GM06990 (cell line): ENCODE measurements around the gene PDS5B.
"Not testable (repeated sequence)": the region's sequence is repeated elsewhere in the genome, so short reads cannot be mapped to it uniquely, and the experiment has no call there.

Source experiments
- DNase-seq: peaks from one replicate; pipeline ENCODE4 v3.0.0-alpha.2; 2011; ENCODE audit not compliant: insufficient read length; ENCODE audit errors: extremely low read depth
- H3K27me3 ChIP-seq: replicated peaks from 2 replicates; pipeline ENCODE4 v1.6.0; 2011; ENCODE audit warnings: low read length; ENCODE audit not compliant: control insufficient read depth, insufficient read depth
- H3K36me3 ChIP-seq: 2 replicates; pipeline ENCODE4 v1.5.1; 2011; ENCODE audit warnings: low read length; ENCODE audit not compliant: control insufficient read depth, insufficient read depth
- H3K4me3 ChIP-seq: replicated peaks from 2 replicates; pipeline ENCODE4 v1.5.1; 2011; ENCODE audit warnings: low read depth, mild to moderate bottlenecking, control low read depth, low read length
- TF ChIP-seq, protein P1 (sequence below): IDR thresholded peaks from 2 replicates; pipeline ENCODE4 v1.5.1; 2011; ENCODE audit warnings: low read length, control low read depth, mild to moderate bottlenecking, inconsistent platforms; ENCODE audit not compliant: insufficient read depth, poor library complexity, severe bottlenecking

The PDS5B gene

DNA sequence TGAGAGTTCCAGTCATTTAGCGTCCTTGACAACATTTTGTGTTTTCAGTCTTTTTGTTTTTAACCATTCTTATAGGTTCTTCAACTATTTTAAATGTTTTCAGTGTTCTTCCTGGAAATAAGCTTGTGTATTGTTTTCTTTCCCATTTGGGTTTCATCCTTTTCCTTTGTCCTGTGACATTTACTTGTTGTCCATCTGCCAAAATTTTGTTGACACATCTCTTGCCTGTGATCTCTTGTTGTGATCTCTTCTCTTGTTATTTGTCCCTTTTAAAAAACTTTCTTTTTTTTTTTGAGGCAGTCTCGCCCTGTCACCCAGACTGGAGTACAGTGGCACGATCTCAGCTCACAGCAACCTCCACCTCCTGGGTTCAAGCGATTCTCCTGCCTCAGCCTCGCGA is 96.5 kb downstream of the PDS5B start:
- DNase-seq, result no peak
- Histone ChIP-seq H3K36me3 (no peaks in the 10 kb centered on the region), H3K4me3 (no peak overlapping the region), H3K27me3 (no peaks in the 10 kb centered on the region)
- TF ChIP-seq, protein P1, sequence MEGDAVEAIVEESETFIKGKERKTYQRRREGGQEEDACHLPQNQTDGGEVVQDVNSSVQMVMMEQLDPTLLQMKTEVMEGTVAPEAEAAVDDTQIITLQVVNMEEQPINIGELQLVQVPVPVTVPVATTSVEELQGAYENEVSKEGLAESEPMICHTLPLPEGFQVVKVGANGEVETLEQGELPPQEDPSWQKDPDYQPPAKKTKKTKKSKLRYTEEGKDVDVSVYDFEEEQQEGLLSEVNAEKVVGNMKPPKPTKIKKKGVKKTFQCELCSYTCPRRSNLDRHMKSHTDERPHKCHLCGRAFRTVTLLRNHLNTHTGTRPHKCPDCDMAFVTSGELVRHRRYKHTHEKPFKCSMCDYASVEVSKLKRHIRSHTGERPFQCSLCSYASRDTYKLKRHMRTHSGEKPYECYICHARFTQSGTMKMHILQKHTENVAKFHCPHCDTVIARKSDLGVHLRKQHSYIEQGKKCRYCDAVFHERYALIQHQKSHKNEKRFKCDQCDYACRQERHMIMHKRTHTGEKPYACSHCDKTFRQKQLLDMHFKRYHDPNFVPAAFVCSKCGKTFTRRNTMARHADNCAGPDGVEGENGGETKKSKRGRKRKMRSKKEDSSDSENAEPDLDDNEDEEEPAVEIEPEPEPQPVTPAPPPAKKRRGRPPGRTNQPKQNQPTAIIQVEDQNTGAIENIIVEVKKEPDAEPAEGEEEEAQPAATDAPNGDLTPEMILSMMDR, result no peak

- DNase-seq, result no peak
- TF ChIP-seq, protein P1, result no peak
- no peaks in the 10 kb centered on the region; the same call in 1 of the 2 replicates for H3K36me3 ChIP-seq
- no peak overlapping the region for H3K4me3 ChIP-seq
- no peaks in the 10 kb centered on the region for H3K27me3 ChIP-seq
These were observed 101.0 kb downstream of the PDS5B start for GRCh38 chr13:32687275-32687674.

DNA sequence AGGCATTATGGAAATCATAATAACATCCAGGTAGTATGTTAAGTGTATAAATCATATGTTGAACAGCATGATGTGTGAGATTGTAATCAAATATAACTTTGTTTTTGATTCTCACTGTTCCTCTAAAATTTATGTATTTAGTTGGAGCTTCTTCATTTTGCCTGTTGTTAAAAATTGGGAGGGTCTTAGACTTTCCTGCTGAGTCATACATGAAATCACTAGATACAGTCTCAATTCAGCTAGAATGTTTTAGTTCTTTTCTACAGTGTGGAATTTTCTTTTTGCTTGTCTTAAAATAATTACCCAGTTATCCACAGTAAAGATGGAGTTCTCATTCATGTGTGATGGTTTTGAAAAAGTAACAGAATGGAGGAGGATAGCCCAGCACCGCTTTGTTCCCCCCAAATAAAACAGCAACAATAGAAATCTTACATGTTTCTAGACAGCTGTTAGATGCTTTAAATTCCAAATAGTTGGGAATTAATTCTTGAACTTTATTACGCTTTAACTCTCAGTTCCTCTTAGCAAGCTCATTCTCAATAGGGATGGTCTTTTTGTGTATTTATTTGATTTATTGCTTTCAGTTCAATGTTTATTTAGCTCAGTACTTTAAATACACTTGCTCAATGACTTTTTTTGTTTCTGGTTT is 109.5 kb downstream of the PDS5B start:
- Histone ChIP-seq H3K36me3 (no peaks in the 10 kb centered on the region), H3K4me3 (no peak overlapping the region), H3K27me3 (no peaks in the 10 kb centered on the region)
- no peak for DNase-seq
- TF ChIP-seq, protein P1, result no peak

DNA sequence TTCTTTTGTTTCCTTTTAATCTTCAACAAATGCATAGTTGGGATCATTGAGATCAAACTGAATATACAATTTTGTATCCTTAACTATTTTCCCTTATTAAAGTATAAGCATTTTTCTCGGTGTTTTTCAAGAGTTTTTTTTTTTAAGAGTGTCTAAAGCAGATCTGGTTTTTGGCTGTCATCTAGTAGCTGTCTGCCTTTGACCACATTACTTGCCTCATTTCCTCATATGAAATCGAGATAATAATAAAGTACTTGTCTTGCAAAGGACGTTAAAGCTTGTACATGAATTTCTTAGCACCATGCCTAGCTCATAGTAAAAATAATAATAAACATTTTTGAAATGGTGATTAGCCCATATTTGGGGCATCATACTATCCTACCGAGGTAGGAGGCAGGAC is 121.2 kb downstream of the PDS5B start:
- DNase-seq, result no peak
- TF ChIP-seq, protein P1, result no peak
- H3K4me3 ChIP-seq, result no peak overlapping the region
- peaks cover 6% of the 10 kb centered on the region for H3K36me3 ChIP-seq
- H3K27me3 ChIP-seq, result no peaks in the 10 kb centered on the region

GRCh38 chr13:32713397-32713796 is 127.1 kb downstream of the PDS5B start:
- no peaks in the 10 kb centered on the region for H3K27me3 ChIP-seq
- DNase-seq, result no peak
- peaks cover 6% of the 10 kb centered on the region for H3K36me3 ChIP-seq
- TF ChIP-seq, protein P1, result no peak
- no peak overlapping the region for H3K4me3 ChIP-seq

- H3K4me3 ChIP-seq, H3K36me3 ChIP-seq, DNase-seq, H3K27me3 ChIP-seq: not testable (repeated sequence)
These were observed 129.9 kb downstream of the PDS5B start for GRCh38 chr13:32716201-32716600.
